T47D (cell line): ENCODE results near the gene CMAS.
A peak's percentile ranks its signal among the peaks of the same experiment; 100 is the strongest.
"Not testable (repeated sequence)": the region's sequence is repeated elsewhere in the genome, so short reads cannot be mapped to it uniquely, and the experiment has no call there.

Source experiments
- DNase-seq, 2 experiments: peaks; one replicate each; pipeline versions ENCODE4 v3.0.0 to v3.0.0-alpha.2; 2011 to 2012; ENCODE audit warnings: low read depth in 1 of 2, low spot score in 1 of 2
- JUND ChIP-seq: IDR thresholded peaks from 2 replicates; pipeline ENCODE4 v1.6.1; 2012; ENCODE audit warnings: low read depth
- in situ Hi-C: cut with HindIII; loops from 2 replicates; pipeline ENCODE4 v1.10.0; 2016; ENCODE audit warnings: low sequenced_read_pairs, low pct_unique_long_range_greater_than_20kb

Gene CMAS

DNA sequence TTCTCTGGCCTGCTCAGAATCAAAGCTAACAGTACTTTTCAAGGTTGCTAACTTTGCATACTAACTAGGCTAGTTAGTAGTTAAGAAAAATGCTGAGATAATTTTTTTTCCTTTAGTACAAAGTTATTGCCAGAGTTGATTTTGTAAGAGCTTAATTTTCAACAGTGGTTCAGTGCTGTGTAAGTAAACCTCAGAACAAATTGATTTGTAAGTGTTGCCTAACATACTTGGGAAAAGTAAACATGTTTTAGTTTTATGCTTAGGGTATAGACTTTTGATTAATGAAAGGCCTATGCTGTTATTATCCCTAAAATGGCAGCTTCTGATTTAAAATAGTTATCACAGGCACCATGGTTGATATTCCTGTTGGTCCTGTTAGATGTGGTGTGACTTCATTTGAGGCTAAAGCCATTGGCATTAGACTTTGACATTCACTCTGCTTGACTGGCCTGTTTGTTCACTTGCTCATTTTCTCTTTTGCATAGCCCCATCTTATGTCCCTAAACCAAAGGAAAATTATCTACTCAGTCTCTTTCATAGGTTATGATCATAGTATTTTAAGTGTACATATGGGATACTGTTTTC, 5.2 kb downstream of the CMAS start:
- peak in 1 of 2 experiments; percentile 61 for DNase-seq
- in situ Hi-C loops: no loop called here
- TF ChIP-seq JUND: no peak

- in situ Hi-C loops: not testable (repeated sequence)
Measured at GRCh38 chr12:22052994-22053393, 7.0 kb downstream of the CMAS start.

DNA sequence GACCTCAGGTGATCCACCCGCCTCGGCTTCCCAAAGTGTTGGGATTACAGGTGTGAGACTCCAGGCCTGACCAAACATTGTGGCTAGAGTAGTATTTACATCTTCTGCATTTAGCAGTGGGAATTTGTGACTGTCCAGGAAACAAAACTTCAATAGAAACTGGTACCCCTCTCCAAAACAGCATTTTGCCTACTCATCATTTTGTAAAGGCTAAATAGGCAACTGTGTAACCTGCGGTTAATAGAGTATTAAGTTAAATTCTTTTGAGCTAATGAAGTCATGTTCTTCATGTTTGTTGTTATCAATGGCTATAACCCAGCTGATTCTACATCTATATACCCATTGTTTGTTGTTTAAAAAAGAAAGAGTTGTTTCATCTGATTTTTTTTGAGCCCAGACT, 8.1 kb downstream of the CMAS start:
- no peak for DNase-seq
- in situ Hi-C loops: no loop called here
- TF ChIP-seq JUND: no peak

More at GRCh38 chr12:22052994-22053393, 7.0 kb downstream of the CMAS start:
- DNase-seq: not testable (repeated sequence)

GRCh38 chr12:22056607-22057006, 10.6 kb downstream of the CMAS start:
- in situ Hi-C loops: no loop called here
- no peak for DNase-seq
- no peak for TF ChIP-seq JUND

DNA sequence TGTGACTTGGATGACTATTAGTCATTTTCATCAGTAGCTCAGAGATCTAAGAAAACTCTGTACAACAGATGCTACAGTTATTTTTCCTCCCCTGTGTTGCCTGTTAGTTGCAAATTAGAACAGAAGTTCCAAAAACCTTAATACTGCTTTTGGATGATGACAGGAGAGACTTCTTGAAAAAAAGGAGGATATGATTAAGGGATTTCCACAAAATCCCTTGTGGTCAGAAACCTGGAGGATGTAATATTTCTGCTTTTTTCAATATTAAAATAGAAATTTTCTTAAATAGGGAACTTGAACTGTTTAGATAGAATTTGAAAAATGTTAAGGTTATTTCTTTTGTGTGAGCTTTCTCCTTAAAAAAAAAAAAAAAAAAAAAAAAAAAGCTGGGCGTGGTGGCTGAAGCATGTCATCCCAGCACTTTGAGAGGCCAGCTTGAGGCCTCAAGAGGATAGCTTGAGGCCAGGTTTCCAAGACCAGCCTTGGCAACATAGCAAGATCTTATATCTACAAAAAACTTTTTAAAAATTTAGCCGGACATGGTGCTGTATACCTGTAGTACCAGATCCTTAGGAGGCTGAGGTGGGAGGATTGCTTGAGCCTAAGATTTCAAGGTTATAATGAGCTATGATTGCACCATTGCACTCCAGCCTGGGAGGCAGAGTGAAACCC, 14.1 kb downstream of the CMAS start:
- no peak for TF ChIP-seq JUND
- in situ Hi-C loops: no loop called here
- no peak for DNase-seq

DNA sequence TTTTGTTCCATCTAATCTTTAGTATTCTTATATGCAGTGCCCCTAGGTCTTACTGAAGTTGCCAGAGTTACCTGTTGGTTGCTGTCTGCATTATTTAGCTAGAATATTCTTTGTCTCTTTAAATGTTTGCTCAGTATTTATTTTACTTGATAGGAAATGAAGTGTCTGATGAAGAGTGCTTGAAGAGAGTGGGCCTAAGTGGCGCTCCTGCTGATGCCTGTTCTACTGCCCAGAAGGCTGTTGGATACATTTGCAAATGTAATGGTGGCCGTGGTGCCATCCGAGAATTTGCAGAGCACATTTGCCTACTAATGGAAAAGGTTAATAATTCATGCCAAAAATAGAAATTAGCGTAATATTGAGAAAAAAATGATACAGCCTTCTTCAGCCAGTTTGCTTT, 18.9 kb downstream of the CMAS start:
- no peak for TF ChIP-seq JUND
- DNase-seq: no peak
- in situ Hi-C loops: no loop called here

GRCh38 chr12:22066310-22066709, 20.3 kb downstream of the CMAS start:
- DNase-seq: no peak
- TF ChIP-seq JUND: no peak
- in situ Hi-C loops: no loop called here

- in situ Hi-C loops: no loop called here
- no peak for TF ChIP-seq JUND
- DNase-seq: peak in 1 of 2 experiments; percentile 58
Measured at GRCh38 chr12:22069851-22070250, 23.8 kb downstream of the CMAS start.

- in situ Hi-C loops: no loop called here
- no peak for DNase-seq
Measured at GRCh38 chr12:22082190-22082701, 36.2 kb downstream of the CMAS start.

GRCh38 chr12:22083167-22083566, 37.1 kb downstream of the CMAS start:
- in situ Hi-C loops: no loop called here
- DNase-seq: peak; percentile 16 to 74
- no peak for TF ChIP-seq JUND

More at GRCh38 chr12:22082190-22082701, 36.2 kb downstream of the CMAS start:
- TF ChIP-seq JUND: no peak

- no peak for TF ChIP-seq JUND
- DNase-seq: no peak
- in situ Hi-C loops: no loop called here
Measured at GRCh38 chr12:22084852-22085251, 38.8 kb downstream of the CMAS start.

DNA sequence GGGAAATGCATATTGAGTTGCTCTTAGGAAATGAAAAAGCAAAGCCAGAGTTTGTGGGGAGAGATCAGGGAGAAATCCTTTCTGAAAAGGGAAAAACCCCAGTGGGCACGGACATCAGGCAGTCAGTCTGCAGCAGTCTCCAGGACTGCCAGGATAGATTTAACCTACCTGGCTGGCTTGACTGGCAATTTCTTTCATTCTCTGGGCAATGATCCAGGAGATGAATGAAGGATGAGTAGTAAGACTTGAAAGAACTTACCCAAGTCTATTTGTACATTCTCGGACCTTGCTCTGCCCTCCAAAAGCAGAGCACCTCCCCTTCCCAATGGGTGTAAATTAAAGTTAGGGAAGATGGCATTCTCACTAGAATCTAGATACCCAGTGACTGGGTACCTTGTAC, 42.9 kb downstream of the CMAS start:
- DNase-seq: peak in 1 of 2 experiments; percentile 30
- no peak for TF ChIP-seq JUND
- in situ Hi-C loops: no loop called here

- no peak for TF ChIP-seq JUND
- in situ Hi-C loops: no loop called here
- no peak for DNase-seq
Measured at GRCh38 chr12:22089486-22089885, 43.5 kb downstream of the CMAS start.

- DNase-seq, in situ Hi-C loops: not testable (repeated sequence)
Measured at GRCh38 chr12:22099062-22099461, 53.0 kb downstream of the CMAS start.
